ENCODE data around the gene RGSL1. TPM values are rescaled to one million over a fixed set of nuclear protein-coding genes. Genes with fewer than 3 reads are reported as not detected.

RGSL1 gene
- total RNA-seq, 1 experiment from 2014 or later, result not detected

Other genes with a start within 250 kb of the RGSL1 start
- gene GLUL, start 58.4 kb upstream of the RGSL1 start, total RNA-seq (2014; rRNA removed), result 314 and 387 TPM in 2 replicates
- gene TEDDM1, start 49.5 kb upstream of the RGSL1 start, total RNA-seq (2014; rRNA removed), result not detected in 2 replicates
- 5.7 and 6.1 TPM in 2 replicates for gene RNASEL, start 139.1 kb downstream of the RGSL1 start, total RNA-seq (2014; rRNA removed)
- gene RGS16, start 154.2 kb downstream of the RGSL1 start, total RNA-seq (2014; rRNA removed), result 0.06 TPM in 1 of 2 replicates, not detected in the other
- not detected in 2 replicates for gene RGS8, start 234.4 kb downstream of the RGSL1 start, total RNA-seq (2014; rRNA removed)